GM19468 (cell line): ENCODE results near the gene ZDHHC20.
A peak's percentile ranks its signal among the peaks of the same experiment; 100 is the strongest.

Experiments
- ATAC-seq: cut with Tn5 transposase; IDR thresholded peaks from one replicate; pipeline ENCODE4 v1.9.1; 2021; ENCODE audit warnings: mild to moderate bottlenecking, moderate library complexity, moderate number of reproducible peaks; ENCODE audit not compliant: unreplicated experiment; ENCODE audit errors: extremely low read depth

Gene ZDHHC20

DNA sequence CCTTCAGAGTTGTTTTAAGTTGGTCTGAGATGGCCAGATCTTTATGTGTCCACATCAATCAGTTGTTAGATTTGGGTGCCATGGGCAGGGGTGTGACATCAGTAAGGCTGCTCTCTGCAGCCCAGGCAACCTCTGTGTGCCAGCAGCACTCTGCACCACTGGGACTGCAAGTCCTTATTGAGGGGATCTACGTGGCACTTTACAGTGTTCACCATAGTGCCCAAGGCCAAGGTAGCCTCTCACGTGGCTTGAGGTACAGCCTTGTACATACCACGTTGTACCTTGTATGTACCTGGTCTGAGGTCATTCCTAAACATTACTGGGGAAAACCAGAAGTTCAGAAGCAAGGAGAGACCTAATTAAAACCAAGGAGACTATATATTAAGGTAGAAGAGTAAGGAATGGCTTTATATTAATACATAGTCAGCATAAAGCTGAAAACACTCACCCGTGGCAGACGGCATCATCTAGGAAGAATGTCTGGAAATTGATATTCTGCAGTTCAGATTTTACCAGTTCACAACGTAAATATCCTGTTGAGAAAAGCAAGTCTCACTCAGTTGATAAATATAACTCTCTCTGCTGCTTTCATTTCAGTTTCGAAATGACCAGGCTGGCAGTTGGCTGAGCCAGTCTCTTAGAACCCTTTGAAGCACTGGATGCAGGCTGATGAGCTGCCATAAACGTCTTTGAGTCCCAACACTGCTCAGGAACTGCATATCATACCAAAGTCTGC is 128.8 kb downstream of the ZDHHC20 start:
- peak; percentile 77 for ATAC-seq

DNA sequence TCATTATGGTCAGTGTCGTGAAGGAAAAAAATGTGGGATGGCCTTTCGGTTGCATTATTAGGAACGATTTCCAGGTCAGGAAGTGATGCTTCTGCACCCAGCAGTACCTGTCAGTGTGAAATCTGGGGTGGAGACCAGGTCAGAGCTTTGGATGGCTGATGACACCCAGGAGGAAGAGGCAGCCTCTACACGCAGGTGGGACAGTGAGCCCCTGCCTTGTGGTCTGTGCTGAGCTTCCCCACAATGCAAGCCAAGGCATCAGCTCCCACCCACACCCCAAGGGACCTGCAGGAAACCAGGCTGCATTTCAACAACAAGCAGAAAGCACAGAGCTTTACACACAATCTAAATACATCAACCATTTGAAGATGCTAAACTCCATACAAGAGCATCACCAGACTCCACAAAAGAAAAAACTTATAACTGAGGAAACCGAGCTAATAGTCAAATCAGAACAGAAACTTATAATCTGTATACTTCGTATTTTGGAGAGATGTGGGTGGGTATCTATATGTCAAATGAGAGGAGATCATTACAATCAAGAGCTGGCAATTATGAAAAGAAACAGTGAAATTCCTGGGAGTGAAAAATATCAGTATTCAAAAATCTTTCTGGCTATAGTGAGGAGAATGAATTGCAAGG is 130.1 kb downstream of the ZDHHC20 start:
- ATAC-seq: no peak

DNA sequence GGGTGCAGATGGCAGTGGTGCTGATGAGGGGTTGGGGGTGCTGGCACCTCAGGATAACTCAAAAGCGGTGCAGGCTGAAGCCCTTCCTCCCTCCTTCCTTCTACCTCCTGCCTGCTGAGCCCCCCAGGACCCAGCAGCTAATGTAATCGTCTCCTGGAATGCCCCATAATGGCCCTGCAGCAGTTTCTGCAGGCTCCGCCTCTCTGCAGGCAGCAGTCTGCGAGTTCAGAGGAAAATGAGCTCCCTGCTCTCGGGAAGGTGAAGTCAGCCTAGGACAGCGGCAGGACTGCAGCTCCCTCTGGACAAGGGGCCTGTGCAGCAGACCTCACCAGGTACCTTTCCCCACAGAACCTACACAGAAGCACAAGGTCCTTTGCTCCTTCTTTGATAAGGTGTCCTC is 130.9 kb downstream of the ZDHHC20 start:
- ATAC-seq: no peak

DNA sequence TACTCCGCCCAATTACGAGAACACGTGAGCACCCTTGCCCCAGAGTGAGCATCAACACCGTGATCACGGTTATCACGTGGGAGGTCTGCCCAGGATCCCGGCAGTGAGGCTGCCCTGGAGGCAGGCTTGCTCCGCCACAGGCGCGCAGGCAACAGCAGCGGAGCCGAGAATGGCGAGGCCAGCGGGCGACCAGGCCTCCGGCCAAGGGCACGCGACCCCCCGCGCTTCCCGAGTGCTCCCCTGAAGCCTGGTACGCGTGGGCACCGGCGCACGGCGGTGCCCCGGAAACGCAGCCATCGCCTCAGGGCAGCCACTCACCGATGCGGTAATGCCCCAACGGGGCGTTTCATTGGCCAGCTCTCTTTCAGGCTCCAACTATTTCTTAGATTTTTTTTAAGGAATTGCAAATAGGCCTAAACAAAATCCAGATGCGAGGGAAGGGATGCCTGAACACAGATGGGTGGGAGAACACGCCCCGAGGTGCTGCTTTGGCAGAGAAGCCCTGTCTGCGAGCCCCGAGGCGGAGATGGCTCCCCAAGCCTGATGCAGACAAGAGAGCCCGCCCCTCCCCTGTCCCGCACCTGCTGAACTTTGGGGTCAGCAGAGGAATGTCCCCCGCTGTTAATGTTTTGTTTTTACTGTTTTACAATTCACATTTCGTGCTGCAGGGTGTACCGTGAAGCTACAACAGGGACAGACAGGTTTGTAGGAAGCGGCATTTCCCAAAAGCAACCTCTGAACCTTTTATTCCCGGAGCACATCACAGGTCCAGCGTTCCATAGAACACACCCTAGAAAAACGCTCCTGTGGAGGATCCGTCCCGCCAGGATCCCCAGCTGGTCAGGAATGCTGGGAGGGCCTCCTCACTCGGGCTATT is 132.7 kb downstream of the ZDHHC20 start:
- ATAC-seq: no peak

DNA sequence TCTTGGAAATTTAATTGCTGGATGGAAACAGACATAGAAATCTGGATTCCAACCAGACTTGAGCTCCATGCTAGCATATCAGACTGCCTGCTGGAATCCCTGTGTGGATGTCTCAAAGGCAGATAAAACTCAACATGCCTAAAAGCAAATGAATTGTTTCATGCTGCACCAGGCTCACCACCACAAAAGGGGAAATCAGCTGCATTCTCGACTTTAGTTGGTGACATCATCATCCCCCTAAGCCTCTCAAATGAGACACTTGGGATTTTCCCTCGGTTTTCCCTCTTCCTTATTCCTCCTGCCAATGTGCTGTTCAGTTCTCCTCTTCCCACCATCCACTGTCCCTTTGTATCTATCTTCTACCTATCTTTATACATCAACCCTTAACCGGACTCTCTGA is 134.3 kb downstream of the ZDHHC20 start:
- ATAC-seq: no peak

DNA sequence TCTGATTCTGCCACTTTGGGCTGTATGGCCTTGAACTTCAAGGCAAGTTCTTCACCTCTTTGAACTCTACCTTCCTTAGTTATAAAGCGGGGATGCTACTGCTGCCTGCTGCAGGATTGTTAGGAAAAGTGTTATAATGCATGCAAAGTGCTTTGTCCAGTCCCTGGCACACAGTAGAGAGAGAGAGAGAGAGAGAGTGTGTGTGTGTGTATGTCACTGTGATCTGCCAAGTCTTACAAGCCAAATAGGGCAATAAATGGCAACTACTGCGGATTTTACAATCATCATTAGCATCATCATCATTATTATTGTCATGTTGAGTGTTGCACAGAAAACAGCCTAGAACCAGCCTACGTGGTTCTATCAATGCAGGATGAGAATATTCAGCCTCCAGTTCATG is 136.1 kb downstream of the ZDHHC20 start:
- ATAC-seq: no peak
